Activated B cell treated with CpG ODN at 0.5 μM for 24 hours (primary cell): ENCODE results near the gene KCNJ1. TPM values are rescaled to one million over a fixed set of nuclear protein-coding genes. Genes with fewer than 3 reads are reported as not detected.

Experiments
- ATAC-seq: fragments of 200-7000 bp; cut with Tn5 transposase; one replicate; pipeline ENCODE4 v1.10.0; 2021; ENCODE audit warnings: low read depth, mild to moderate bottlenecking, moderate library complexity
- CTCF ChIA-PET: fragments of 350-600 bp; sonication (Branson Sonifier 250); formaldehyde crosslinking; loops from one replicate; lab custom pipeline; 2021; ENCODE audit warnings: antibody characterized with exemption; lab: Charles Lee
- POLR2A ChIA-PET: fragments of 350-600 bp; sonication (Branson Sonifier 250); formaldehyde crosslinking; loops from one replicate; lab custom pipeline; 2021; ENCODE audit warnings: antibody characterized with exemption; lab: Charles Lee
- DNase-seq: peaks from one replicate; pipeline ENCODE4 v3.0.0; 2022
- H3K27ac Mint-ChIP-seq: one replicate; pipeline ENCODE4 v1.8.0; 2020; ENCODE audit warnings: mixed read lengths
- H3K27me3 Mint-ChIP-seq: one replicate; pipeline ENCODE4 v1.8.0; 2021; ENCODE audit warnings: mixed read lengths
- H3K36me3 Mint-ChIP-seq: one replicate; pipeline ENCODE4 v1.8.0; 2021; ENCODE audit warnings: low read depth, mixed read lengths
- H3K4me1 Mint-ChIP-seq: one replicate; pipeline ENCODE4 v1.8.0; 2021; ENCODE audit warnings: mixed read lengths
- H3K4me3 Mint-ChIP-seq: one replicate; pipeline ENCODE4 v1.8.0; 2020; ENCODE audit warnings: mild to moderate bottlenecking, mixed read lengths
- H3K9me3 Mint-ChIP-seq: one replicate; pipeline ENCODE4 v1.8.0; 2020; ENCODE audit warnings: mixed read lengths
- CTCF ChIP-seq: fragments of 200-600 bp; IDR thresholded peaks from one replicate; pipeline ENCODE4 v1.8.0; 2022; ENCODE audit warnings: antibody characterized with exemption, mild to moderate bottlenecking
- intact Hi-C: fragments of 100-400 bp; cut with micrococcal nuclease; formaldehyde crosslinking; loops from one replicate; pipeline ENCODE4 v1.15.1; 2024
- total RNA-seq: library from RNA; stranded (reverse); gene quantifications from 2 replicates; pipeline ENCODE4 v1.2.3, GENCODE V29; 2022

Gene KCNJ1
- total RNA-seq, 1 donor from 2014 or later = not detected

- peak overlapping the region; percentile 79 for H3K4me3 Mint-ChIP-seq
- ChIA-PET CTCF (interaction anchor here (0.7 to 5.2 kb wide), 5 partner anchors 20 to 748 kb away, joined by 3 to 30 read pairs (median 4); no protein-coding TSS in a partner anchor), POLR2A (interaction anchor here (0.6 kb wide), 1 partner anchor 430 kb away, joined by 3 read pairs; no protein-coding TSS in a partner anchor)
- intact Hi-C loops = loop anchor here (1.0 to 2.0 kb wide), 3 partner anchors 14 to 746 kb away; no protein-coding TSS in a partner anchor
- H3K9me3 Mint-ChIP-seq = no peaks in the 10 kb centered on the region
- H3K36me3 Mint-ChIP-seq = no peaks in the 10 kb centered on the region
- peak; percentile 76 for ATAC-seq
- peaks cover 26% of the 10 kb centered on the region for H3K4me1 Mint-ChIP-seq
- no peak for TF ChIP-seq CTCF
- H3K27me3 Mint-ChIP-seq = peaks cover 53% of the 10 kb centered on the region
- no peak for DNase-seq
- H3K27ac Mint-ChIP-seq = no peak overlapping the region
These were observed 37.7 kb upstream of the KCNJ1 start for GRCh38 chr11:128904656-128905344.

GRCh38 chr11:128904303-128904655 is 37.2 kb upstream of the KCNJ1 start:
- ChIA-PET POLR2A (no interaction called here), CTCF (interaction anchor here (0.7 to 5.2 kb wide), 3 partner anchors 19 to 728 kb away, joined by 3 to 30 read pairs (median 4); no protein-coding TSS in a partner anchor)
- H3K27ac Mint-ChIP-seq = no peak overlapping the region
- H3K36me3 Mint-ChIP-seq = no peaks in the 10 kb centered on the region
- no peaks in the 10 kb centered on the region for H3K9me3 Mint-ChIP-seq
- H3K27me3 Mint-ChIP-seq = peaks cover 48% of the 10 kb centered on the region
- TF ChIP-seq CTCF = no peak
- intact Hi-C loops = loop anchor here (2.0 kb wide), 1 partner anchor 25 kb away; no protein-coding TSS in a partner anchor
- peaks cover 26% of the 10 kb centered on the region for H3K4me1 Mint-ChIP-seq
- ATAC-seq = no peak
- no peak for DNase-seq
- H3K4me3 Mint-ChIP-seq = peak overlapping the region; percentile 79

- H3K36me3 Mint-ChIP-seq = no peaks in the 10 kb centered on the region
- POLR2A ChIA-PET = no interaction called here
- peaks cover 25% of the 10 kb centered on the region for H3K4me1 Mint-ChIP-seq
- no peak for DNase-seq
- no peak for ATAC-seq
- no peak for TF ChIP-seq CTCF
- no peaks in the 10 kb centered on the region for H3K9me3 Mint-ChIP-seq
- peak overlapping the region; percentile 79 for H3K4me3 Mint-ChIP-seq
- intact Hi-C loops = loop anchor here (2.0 kb wide), 1 partner anchor 25 kb away; no protein-coding TSS in a partner anchor
- no peak overlapping the region for H3K27ac Mint-ChIP-seq
- CTCF ChIA-PET = interaction anchor here (0.9 to 5.2 kb wide), 3 partner anchors 11 to 25 kb away, joined by 3 to 30 read pairs (median 4); no protein-coding TSS in a partner anchor
- H3K27me3 Mint-ChIP-seq = peaks cover 44% of the 10 kb centered on the region
These were observed 36.4 kb upstream of the KCNJ1 start for GRCh38 chr11:128903248-128904061.

- Mint-ChIP-seq H3K27me3 (peaks cover 48% of the 10 kb centered on the region), H3K9me3 (no peaks in the 10 kb centered on the region), H3K4me1 (peaks cover 26% of the 10 kb centered on the region), H3K27ac (no peak overlapping the region), H3K36me3 (no peaks in the 10 kb centered on the region), H3K4me3 (no peak overlapping the region)
- ChIA-PET POLR2A (no interaction called here), CTCF (no interaction called here)
- TF ChIP-seq CTCF = no peak
- intact Hi-C loops = no loop called here
- no peak for DNase-seq
- ATAC-seq = no peak
These were observed 35.5 kb upstream of the KCNJ1 start for GRCh38 chr11:128902515-128903066.
